K562 (cell line): ENCODE measurements around the gene DGCR2. TPM values are rescaled to one million over a fixed set of nuclear protein-coding genes. Genes with fewer than 3 reads are reported as not detected.

ENCODE experiments used
- GTF2A2 ChIP-seq: IDR thresholded peaks from 2 replicates; pipeline ENCODE4 v1.6.1; 2016; ENCODE audit warnings: mild to moderate bottlenecking, missing genetic modification characterization, missing compliant biosample characterization
- GTF3C2 ChIP-seq: IDR thresholded peaks from 3 replicates; pipeline ENCODE4 v1.6.1; 2011; ENCODE audit warnings: borderline replicate concordance, mild to moderate bottlenecking, moderate library complexity; ENCODE audit not compliant: insufficient read length; ENCODE audit errors: extremely low read depth
- HIVEP1 ChIP-seq: fragments of 250-450 bp; sonication (Bioruptor Pico); IDR thresholded peaks from 2 replicates; pipeline ENCODE4 v1.4.0; 2020; ENCODE audit warnings: mild to moderate bottlenecking
- MYNN ChIP-seq, 2 experiments: sonication (generic); formaldehyde crosslinking in 1 of 2; IDR thresholded peaks; 2 replicates each; pipeline versions ENCODE4 v1.5.0 to v1.6.1; 2016 to 2020; ENCODE audit warnings: antibody characterized with exemption in 1 of 2, missing genetic modification reagents in 1 of 2
- PURB ChIP-seq: sonication (generic); formaldehyde crosslinking; IDR thresholded peaks from 2 replicates; pipeline ENCODE4 v1.9.0; 2021; ENCODE audit warnings: low read depth, mild to moderate bottlenecking, missing genetic modification reagents
- RERE ChIP-seq: sonication (generic); formaldehyde crosslinking; IDR thresholded peaks from 2 replicates; pipeline ENCODE4 v1.8.0; 2023; ENCODE audit warnings: missing genetic modification reagents, mild to moderate bottlenecking, borderline replicate concordance
- ZBTB11 ChIP-seq, 3 experiments: fragments of 200-800 bp in 1 of 3; fragments of 250-450 bp in 1 of 3; fragments of 450-650 bp in 1 of 3; sonication (Bioruptor Pico) in 1 of 3; sonication (Bioruptor generic) in 1 of 3; formaldehyde crosslinking in 1 of 3; IDR thresholded peaks; 2 replicates each; pipeline versions ENCODE4 v1.6.1 to v1.8.0; 2016 to 2022; ENCODE audit warnings: mild to moderate bottlenecking in 2 of 3, missing genetic modification characterization in 2 of 3, missing compliant biosample characterization in 1 of 3, moderate library complexity in 1 of 3
- ZC3H4 ChIP-seq: sonication (generic); formaldehyde crosslinking; IDR thresholded peaks from 2 replicates; pipeline ENCODE4 v1.9.0; 2021; ENCODE audit warnings: missing genetic modification reagents, borderline replicate concordance
- ZNF511 ChIP-seq: sonication (generic); formaldehyde crosslinking; IDR thresholded peaks from 2 replicates; pipeline ENCODE4 v1.8.0; 2022; ENCODE audit warnings: mild to moderate bottlenecking, missing genetic modification reagents
- ZNF695 ChIP-seq: fragments of 450-650 bp; formaldehyde crosslinking; IDR thresholded peaks from 2 replicates; pipeline ENCODE4 v1.4.0; 2020; ENCODE audit warnings: mild to moderate bottlenecking, moderate library complexity
- polyA plus RNA-seq, 8 experiments: library from polyadenylated mRNA; depleted of rRNA in 4 of 8; stranded (reverse) in 5 of 8; unstranded in 3 of 8; fragments of >200 nt; fragmentation: Nextera tagmentation in 2 of 8; fragmentation: Illumina TruSeq in 1 of 8; extraction: Ambion mirVana in 2 of 8; extraction: Trizol in 1 of 8; gene quantifications; 2 replicates each; pipeline versions ENCODE4 v1.2.1 to v1.2.3, GENCODE V29; 2011 to 2014; ENCODE audit warnings: inconsistent platforms in 1 of 8, missing spikeins in 1 of 8
- total RNA-seq, 7 experiments: library from RNA; depleted of rRNA in 6 of 7; stranded (reverse); fragments of >200 nt in 6 of 7; fragmentation: Illumina TruSeq in 2 of 7; extraction: Trizol in 2 of 7; gene quantifications; 2 replicates each; pipeline versions ENCODE4 v1.2.1 to v1.2.3, GENCODE V29; 2011 to 2021; ENCODE audit warnings: low replicate concordance in 1 of 7

Gene DGCR2
- total and polyA plus RNA-seq, 9 of the 15 experiments (the other 6 are each of a cell fraction or from before 2014, with no cell fraction given): 0.69 to 101 (median 56.4) TPM

GRCh38 chr22:19046719-19047609, 75.2 kb downstream of the DGCR2 start (continued):
- 0 out of 2 replicates have a peak, but pooled peaks have one; percentile 43 for TF ChIP-seq ZNF511 (CRISPR knock-in tag)
- TF ChIP-seq ZC3H4: 0 out of 2 replicates have a peak, but pooled peaks have one; percentile 18
- no peak for TF ChIP-seq GTF2A2
- no peak for TF ChIP-seq RERE (CRISPR knock-in tag)
- TF ChIP-seq MYNN (IDR thresholded peaks at IDR 0.05): no peak
- TF ChIP-seq MYNN (CRISPR knock-in tag; IDR thresholded peaks at IDR 0.05): 0 out of 2 replicates have a peak, but pooled peaks have one; percentile 41
- peak; percentile 94; the same call in 1 of the 2 replicates for TF ChIP-seq PURB (CRISPR knock-in tag)
- TF ChIP-seq ZBTB11 (CRISPR knock-in tag; IDR thresholded peaks at IDR 0.05): no peak
- TF ChIP-seq HIVEP1 (CRISPR knock-in tag): 0 out of 2 replicates have a peak, but pooled peaks have one; percentile 13
- TF ChIP-seq ZNF695: no peak
- no peak for TF ChIP-seq GTF3C2
